ENCODE results near the gene NDUFA8.

NDUFA8 gene

GRCh38 chr9:122173670-122174069, 14.1 kb upstream of the NDUFA8 start:
- DNase-seq (ENCODE audit: extremely low read depth, low read depth): no peak
- no peak for TF ChIP-seq CTCF (IDR thresholded peaks at IDR 0.05; ENCODE audit: low read depth, low read length)

DNA sequence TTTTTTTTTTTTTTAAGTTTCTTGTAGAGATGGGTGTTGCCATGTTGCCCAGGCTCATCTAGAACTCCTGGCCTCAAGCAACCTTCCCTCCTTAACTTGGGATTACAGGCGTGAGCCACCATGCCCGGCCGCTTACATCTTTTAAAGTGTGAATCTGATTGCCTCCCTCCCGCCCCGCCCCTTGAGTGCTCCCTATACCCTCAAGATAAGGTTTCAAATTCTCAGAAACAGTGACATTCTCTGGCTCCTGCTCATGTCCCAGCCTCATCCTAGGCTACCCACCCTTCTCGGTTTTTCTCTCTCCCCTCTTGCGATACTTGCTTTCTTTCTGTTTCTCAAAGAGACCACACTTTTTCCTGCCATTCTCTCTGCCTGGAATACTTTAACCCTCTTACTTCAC, 12.6 kb upstream of the NDUFA8 start:
- DNase-seq (ENCODE audit: extremely low read depth, low read depth): no peak
- TF ChIP-seq CTCF (IDR thresholded peaks at IDR 0.05; ENCODE audit: low read depth, low read length): no peak

DNA sequence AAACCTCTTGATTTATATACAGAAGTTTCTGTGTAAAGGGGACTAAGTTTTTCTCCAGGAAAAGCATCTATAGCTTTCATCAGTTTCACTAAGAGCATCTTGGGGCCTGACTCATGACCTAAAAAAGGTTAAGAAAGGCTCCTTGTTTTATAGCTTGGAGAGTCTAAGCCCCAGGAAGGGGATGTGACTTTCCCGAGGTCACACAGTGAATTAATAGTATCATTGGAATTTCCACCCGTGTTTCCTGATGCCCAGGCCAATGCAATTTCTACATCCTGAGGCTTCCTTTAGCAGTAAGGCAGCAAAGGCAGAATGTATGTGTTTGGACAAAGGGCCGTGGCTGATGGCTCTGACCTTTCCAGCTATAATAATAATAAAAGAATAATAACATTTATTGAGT, 8.8 kb upstream of the NDUFA8 start:
- TF ChIP-seq CTCF (IDR thresholded peaks at IDR 0.05; ENCODE audit: low read depth, low read length): no peak
- DNase-seq (ENCODE audit: extremely low read depth, low read depth): no peak

GRCh38 chr9:122164286-122164685, 4.7 kb upstream of the NDUFA8 start:
- TF ChIP-seq CTCF (IDR thresholded peaks at IDR 0.05; ENCODE audit: low read depth, low read length): no peak
- no peak for DNase-seq (ENCODE audit: extremely low read depth, low read depth)

DNA sequence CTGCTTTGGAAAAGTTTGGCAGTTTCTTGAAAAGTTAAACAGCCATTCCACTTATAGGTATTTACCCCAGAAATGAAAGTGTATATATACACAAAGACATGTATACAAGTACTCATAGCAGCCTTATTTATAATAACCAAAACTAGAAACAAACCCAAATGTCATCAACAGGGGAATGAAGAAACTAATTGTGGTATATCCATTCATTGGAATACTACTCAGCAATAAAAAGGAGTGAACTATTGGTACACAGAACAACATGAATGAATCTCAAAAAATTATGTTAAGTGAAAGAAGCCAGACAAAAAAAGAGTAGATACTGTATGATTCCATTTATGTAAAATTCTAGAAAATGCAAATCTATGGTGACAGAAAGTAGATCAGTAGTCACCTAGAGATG, 2.8 kb upstream of the NDUFA8 start:
- TF ChIP-seq CTCF (IDR thresholded peaks at IDR 0.05; ENCODE audit: low read depth, low read length): no peak
- no peak for DNase-seq (ENCODE audit: extremely low read depth, low read depth)

- no peak for TF ChIP-seq CTCF (IDR thresholded peaks at IDR 0.05; ENCODE audit: low read depth, low read length)
- DNase-seq (ENCODE audit: extremely low read depth, low read depth): no peak
Observed at GRCh38 chr9:122159925-122160246, 307 bp upstream of the NDUFA8 start.

GRCh38 chr9:122158202-122158601, 1.4 kb downstream of the NDUFA8 start:
- no peak for DNase-seq (ENCODE audit: extremely low read depth, low read depth)
- TF ChIP-seq CTCF (IDR thresholded peaks at IDR 0.05; ENCODE audit: low read depth, low read length): peak; percentile 44
